ENCODE data around the gene ASCC1. TPM values are rescaled to one million over a fixed set of nuclear protein-coding genes. Genes with fewer than 3 reads are reported as not detected.

Gene ASCC1
- total and polyA plus RNA-seq, 2 experiments from 2014 or later = 25.2 to 30.0 TPM

- no peak overlapping the region for H3K4me2 ChIP-seq (ENCODE audit: unreplicated experiment)
These were observed 24.3 kb upstream of the ASCC1 start for GRCh38 chr10:72240371-72240770.

GRCh38 chr10:72239409-72239808 is 23.3 kb upstream of the ASCC1 start:
- H3K9me2 ChIP-seq (ENCODE audit: insufficient read depth) = no peaks in the 10 kb centered on the region
- no peak overlapping the region for H3K9ac ChIP-seq
- H3K9me3 ChIP-seq (ENCODE audit: low read depth) = no peaks in the 10 kb centered on the region
- H3K36me3 ChIP-seq (ENCODE audit: low read depth) = peaks cover 10% of the 10 kb centered on the region; the same call in 1 of the 2 replicates
- TF ChIP-seq EZH2phosphoT487 (IDR thresholded peaks at IDR 0.05; ENCODE audit: insufficient read depth, low read depth) (no peak), EZH2 (IDR thresholded peaks at IDR 0.05; ENCODE audit: insufficient read depth, poor library complexity, severe bottlenecking) (no peak)
- no peaks in the 10 kb centered on the region for H4K20me1 ChIP-seq (ENCODE audit: insufficient read depth)
- 86 to 100% methylated on average over 1 of the region's 1 CpG for WGBS, 2 experiments (ENCODE audit: low coverage in 1 of 2, low lambda C conversion rate in 2 of 2, missing lambda C conversion rate in 2 of 2)
- H2AFZ ChIP-seq = no peak overlapping the region
- no peak overlapping the region for H3K27ac ChIP-seq
- peaks cover 16% of the 10 kb centered on the region for H3F3A ChIP-seq (ENCODE audit: insufficient read depth)
- peaks cover 11% of the 10 kb centered on the region for H3K4me1 ChIP-seq (ENCODE audit: insufficient read depth)
- DNase-seq = no peak
- no peak overlapping the region for H3K4me2 ChIP-seq (ENCODE audit: unreplicated experiment)
- no peak overlapping the region for H3K4me3 ChIP-seq
- no peaks in the 10 kb centered on the region for H3K27me3 ChIP-seq (replicated peaks; ENCODE audit: insufficient read depth)
- in situ Hi-C loops (cut with MboI) = no loop called here
- no peaks in the 10 kb centered on the region for H3K79me2 ChIP-seq (ENCODE audit: insufficient read depth)

More at GRCh38 chr10:72240371-72240770, 24.3 kb upstream of the ASCC1 start:
- no peaks in the 10 kb centered on the region for H4K20me1 ChIP-seq (ENCODE audit: insufficient read depth)
- H3K27ac ChIP-seq = no peak overlapping the region
- H3K9me2 ChIP-seq (ENCODE audit: insufficient read depth) = no peaks in the 10 kb centered on the region
- no peak overlapping the region for H2AFZ ChIP-seq
- H3K36me3 ChIP-seq (ENCODE audit: low read depth) = 0 out of 2 replicates have a peak, but pooled peaks cover 7% of the 10 kb centered on the region
- H3K27me3 ChIP-seq (replicated peaks; ENCODE audit: insufficient read depth) = no peaks in the 10 kb centered on the region
- no peak for DNase-seq
- no peak for TF ChIP-seq EZH2 (IDR thresholded peaks at IDR 0.05; ENCODE audit: insufficient read depth, poor library complexity, severe bottlenecking)
- no peak for TF ChIP-seq EZH2phosphoT487 (IDR thresholded peaks at IDR 0.05; ENCODE audit: insufficient read depth, low read depth)
- peaks cover 20% of the 10 kb centered on the region for H3K4me1 ChIP-seq (ENCODE audit: insufficient read depth)
- H3K9ac ChIP-seq = no peak overlapping the region
- no peaks in the 10 kb centered on the region for H3K79me2 ChIP-seq (ENCODE audit: insufficient read depth)
- H3F3A ChIP-seq (ENCODE audit: insufficient read depth) = peaks cover 24% of the 10 kb centered on the region
- WGBS, 2 experiments (ENCODE audit: low coverage in 1 of 2, low lambda C conversion rate in 2 of 2, missing lambda C conversion rate in 2 of 2) = 90 to 96% methylated on average over 7 of the region's 7 CpGs
- no peaks in the 10 kb centered on the region for H3K9me3 ChIP-seq (ENCODE audit: low read depth)
- no peak overlapping the region for H3K4me3 ChIP-seq
- in situ Hi-C loops (cut with MboI) = no loop called here

DNA sequence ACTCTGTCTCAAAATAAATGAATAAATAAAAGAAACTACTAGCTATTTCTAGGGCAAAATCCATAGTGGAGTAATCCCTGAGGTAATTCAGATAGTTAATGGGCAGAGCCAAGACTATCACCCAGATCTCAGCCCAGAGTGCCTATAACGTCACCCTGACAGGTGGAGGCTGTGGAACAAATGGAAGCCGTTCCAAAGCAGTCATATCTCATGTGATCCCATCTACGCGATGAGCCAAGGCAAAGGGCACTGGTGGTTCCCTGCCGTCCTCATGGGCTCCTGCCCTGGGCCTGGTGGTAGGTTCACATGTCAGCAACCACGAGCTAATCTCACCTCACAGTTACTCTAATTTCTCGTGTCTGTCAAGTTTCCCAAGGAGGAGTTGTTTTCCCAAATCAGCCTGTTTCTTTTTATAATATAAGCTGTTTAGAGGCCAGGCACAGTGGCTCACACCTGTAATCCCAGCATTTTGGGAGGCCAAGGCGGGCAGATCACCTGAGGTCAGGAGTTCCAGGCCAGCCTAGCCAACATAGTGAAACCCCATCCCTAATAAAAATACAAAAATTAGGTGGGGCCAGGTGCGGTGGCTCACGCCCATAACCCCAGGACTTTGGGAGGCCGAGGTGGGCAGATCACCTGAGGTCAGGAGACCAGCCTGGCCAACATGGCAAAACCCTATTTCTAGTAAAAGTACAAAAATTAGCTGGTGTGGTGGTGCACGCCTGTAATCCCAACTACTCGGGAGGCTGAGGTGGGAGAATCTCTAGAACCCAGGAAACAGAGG is 22.5 kb upstream of the ASCC1 start:
- Histone ChIP-seq H3K4me1 (ENCODE audit: insufficient read depth) (peaks cover 5% of the 10 kb centered on the region; the same call in 1 of the 2 replicates), H3K4me3 (no peak overlapping the region), H3K9me2 (ENCODE audit: insufficient read depth) (no peaks in the 10 kb centered on the region), H3K36me3 (ENCODE audit: low read depth) (peaks cover 18% of the 10 kb centered on the region), H3K9ac (no peak overlapping the region), H2AFZ (no peak overlapping the region), H3K79me2 (ENCODE audit: insufficient read depth) (no peaks in the 10 kb centered on the region), H3K27ac (no peak overlapping the region), H3K4me2 (ENCODE audit: unreplicated experiment) (no peak overlapping the region), H4K20me1 (ENCODE audit: insufficient read depth) (no peaks in the 10 kb centered on the region), H3K9me3 (ENCODE audit: low read depth) (no peaks in the 10 kb centered on the region), H3F3A (ENCODE audit: insufficient read depth) (peaks cover 11% of the 10 kb centered on the region), H3K27me3 (replicated peaks; ENCODE audit: insufficient read depth) (no peaks in the 10 kb centered on the region)
- no peak for DNase-seq
- in situ Hi-C loops (cut with MboI) = no loop called here
- TF ChIP-seq EZH2phosphoT487 (IDR thresholded peaks at IDR 0.05; ENCODE audit: insufficient read depth, low read depth) (no peak), EZH2 (IDR thresholded peaks at IDR 0.05; ENCODE audit: insufficient read depth, poor library complexity, severe bottlenecking) (no peak)
- WGBS, 2 experiments (ENCODE audit: low coverage in 1 of 2, low lambda C conversion rate in 2 of 2, missing lambda C conversion rate in 2 of 2) = 90% methylated on average over 13 of the region's 13 CpGs

DNA sequence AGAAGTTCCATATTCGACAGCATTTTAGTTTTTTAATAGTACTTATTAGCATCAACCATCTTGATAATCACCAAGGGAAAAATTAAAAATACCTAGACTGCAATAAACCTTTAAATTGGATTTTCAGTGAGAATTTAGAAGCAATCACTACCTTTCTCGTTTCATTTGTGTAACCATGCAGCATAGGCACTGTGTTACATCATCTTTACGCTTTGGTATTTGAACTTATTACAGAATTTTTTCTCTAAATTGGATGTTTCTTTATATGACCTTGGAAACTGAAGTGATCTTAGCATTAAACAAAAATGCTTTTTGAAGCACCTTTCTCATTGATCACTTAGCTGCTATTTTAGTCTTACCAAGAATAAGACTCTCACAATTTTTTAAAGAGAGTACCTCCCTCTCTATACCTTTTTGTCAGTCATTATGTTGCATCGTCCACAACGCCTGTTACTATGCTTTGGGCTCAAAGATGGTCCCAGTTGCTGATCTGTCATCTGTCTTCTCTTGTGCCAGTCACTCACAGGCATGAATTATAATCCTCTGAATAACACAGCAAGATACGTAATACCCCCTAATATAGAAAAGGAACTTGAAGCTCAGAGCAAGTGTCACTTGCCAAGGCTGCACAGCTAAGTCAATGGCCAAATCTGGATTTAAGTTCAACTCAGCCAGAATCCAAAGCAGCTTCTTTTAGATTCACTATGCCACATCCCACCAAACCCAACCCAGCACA is 19.6 kb upstream of the ASCC1 start:
- H4K20me1 ChIP-seq (ENCODE audit: insufficient read depth) = no peaks in the 10 kb centered on the region
- 87 to 92% methylated on average over 6 of the region's 6 CpGs for WGBS, 2 experiments (ENCODE audit: low coverage in 1 of 2, low lambda C conversion rate in 2 of 2, missing lambda C conversion rate in 2 of 2)

More for the DNA sequence above, 19.6 kb upstream of the ASCC1 start:
- Histone ChIP-seq H3K27me3 (replicated peaks; ENCODE audit: insufficient read depth) (no peaks in the 10 kb centered on the region), H3K9me3 (ENCODE audit: low read depth) (no peaks in the 10 kb centered on the region), H3K79me2 (ENCODE audit: insufficient read depth) (no peaks in the 10 kb centered on the region), H3K4me2 (ENCODE audit: unreplicated experiment) (no peak overlapping the region), H3K4me3 (no peak overlapping the region), H3F3A (ENCODE audit: insufficient read depth) (no peaks in the 10 kb centered on the region), H3K36me3 (ENCODE audit: low read depth) (peaks cover 25% of the 10 kb centered on the region), H3K4me1 (ENCODE audit: insufficient read depth) (no peaks in the 10 kb centered on the region), H3K9me2 (ENCODE audit: insufficient read depth) (no peaks in the 10 kb centered on the region), H2AFZ (no peak overlapping the region), H3K9ac (no peak overlapping the region), H3K27ac (no peak overlapping the region)
- no peak for DNase-seq
- in situ Hi-C loops (cut with MboI) = no loop called here
- TF ChIP-seq EZH2 (IDR thresholded peaks at IDR 0.05; ENCODE audit: insufficient read depth, poor library complexity, severe bottlenecking) = no peak
- no peak for TF ChIP-seq EZH2phosphoT487 (IDR thresholded peaks at IDR 0.05; ENCODE audit: insufficient read depth, low read depth)

All from GM23248 (cell line).